HepG2 (cell line): ENCODE data around the gene CEP131. TPM values are rescaled to one million over a fixed set of nuclear protein-coding genes. Genes with fewer than 3 reads are reported as not detected.

Experiments used
- ATAC-seq: fragments of 200-7000 bp; cut with Tn5 transposase; 3 replicates; pipeline ENCODE4 v1.9.1; 2020; ENCODE audit warnings: mild to moderate bottlenecking, moderate library complexity
- BruUV-seq: library from RNA; stranded (reverse); fragments of 400-500 nt; replicated peaks from 2 replicates; lab custom pipeline; 2021; lab: Mats Ljungman, UMichigan
- CTCF ChIA-PET: fragments of 300-600 bp; formaldehyde crosslinking; extraction: SDS; loops from one replicate; lab custom pipeline; 2021; ENCODE audit warnings: low total read pairs, inconsistent platforms, low intra/inter-chr PET ratio; lab: Yijun Ruan, JAX
- POLR2A ChIA-PET: fragments of 350-600 bp; sonication (Branson Sonifier 250); formaldehyde crosslinking; loops from one replicate; lab custom pipeline; 2020; ENCODE audit warnings: antibody characterized with exemption, inconsistent platforms; lab: Yijun Ruan, JAX
- DNase-seq: peaks from one replicate; pipeline ENCODE4 v3.0.0-alpha.2; 2015; ENCODE audit warnings: low spot score
- FAIRE-seq: peaks from 3 replicates; lab custom pipeline; 2011; peaks lifted over from hg19 to GRCh38; lab: Jason Lieb, UNC
- H2AFZ ChIP-seq: one replicate; pipeline ENCODE4 v1.6.1; 2011; ENCODE audit warnings: low read length, inconsistent platforms
- H3K27ac ChIP-seq: fragments of 300-600 bp; 3 replicates; pipeline ENCODE4 v1.8.0; 2011; ENCODE audit warnings: mixed run types, mild to moderate bottlenecking, mixed read lengths, low read length, inconsistent platforms; ENCODE audit not compliant: insufficient read depth; ENCODE audit errors: extremely low read length
- H3K27me3 ChIP-seq, 2 experiments: fragments of 200-600 bp in 1 of 2; 2 replicates in 1 of 2; 3 replicates in 1 of 2; pipeline versions ENCODE4 v1.6.0 to v1.8.0; 2011; ENCODE audit warnings: low read length in 2 of 2, mild to moderate bottlenecking in 2 of 2, moderate library complexity in 2 of 2, inconsistent platforms in 1 of 2; ENCODE audit not compliant: insufficient read depth in 2 of 2, control insufficient read depth in 1 of 2
- H3K36me3 ChIP-seq, 2 experiments: fragments of 200-600 bp in 1 of 2; replicated peaks in 1 of 2; 2 replicates in 1 of 2; 3 replicates in 1 of 2; pipeline versions ENCODE4 v1.5.1 to v1.8.0; 2011; ENCODE audit warnings: low read length in 2 of 2, inconsistent platforms in 1 of 2; ENCODE audit not compliant: insufficient read depth in 2 of 2, control insufficient read depth in 1 of 2
- H3K4me1 ChIP-seq: 2 replicates; pipeline ENCODE4 v1.5.1; 2012; ENCODE audit warnings: low read length, inconsistent platforms; ENCODE audit not compliant: insufficient read depth
- H3K4me2 ChIP-seq: 2 replicates; pipeline ENCODE4 v1.6.0; 2011; ENCODE audit warnings: low read depth, low read length, inconsistent platforms
- H3K4me3 ChIP-seq, 3 experiments: fragments of 200-600 bp in 1 of 3; sonication (generic), shearing (Covaris generic) in 1 of 3; replicated peaks in 1 of 3; 2 replicates each; pipeline ENCODE4 v1.5.1; 2011 to 2016; ENCODE audit warnings: low read length in 3 of 3, inconsistent platforms in 2 of 3, low read depth in 2 of 3, mild to moderate bottlenecking in 2 of 3, control low read depth in 1 of 3, mixed read lengths in 1 of 3; ENCODE audit not compliant: insufficient read depth in 1 of 3
- H3K79me2 ChIP-seq: one replicate; pipeline ENCODE4 v1.6.1; 2011; ENCODE audit warnings: low read length, inconsistent platforms; ENCODE audit not compliant: insufficient read depth
- H3K9ac ChIP-seq: 2 replicates; pipeline ENCODE4 v1.6.0; 2011; ENCODE audit warnings: mild to moderate bottlenecking, low read depth, low read length, inconsistent platforms; ENCODE audit not compliant: insufficient read depth
- H3K9me3 ChIP-seq: 2 replicates; pipeline ENCODE4 v1.5.1; 2012; ENCODE audit warnings: mild to moderate bottlenecking, low read length
- H4K20me1 ChIP-seq: 2 replicates; pipeline ENCODE4 v1.6.0; 2011; ENCODE audit warnings: inconsistent platforms, mild to moderate bottlenecking, low read length, moderate library complexity; ENCODE audit not compliant: insufficient read depth
- FOXJ3 ChIP-seq: sonication (generic); formaldehyde crosslinking; IDR thresholded peaks from 2 replicates; pipeline ENCODE4 v1.4.0; 2020; ENCODE audit warnings: missing genetic modification reagents, mild to moderate bottlenecking, borderline replicate concordance
- MAX ChIP-seq: IDR thresholded peaks from 2 replicates; pipeline ENCODE4 v1.6.1; 2012; ENCODE audit warnings: inconsistent platforms
- NCOA1 ChIP-seq: sonication (generic); formaldehyde crosslinking; IDR thresholded peaks from 2 replicates; pipeline ENCODE4 v1.9.0; 2021; ENCODE audit warnings: missing genetic modification reagents
- SIX4 ChIP-seq: sonication (generic); formaldehyde crosslinking; IDR thresholded peaks from 2 replicates; pipeline ENCODE4 v1.4.0; 2020; ENCODE audit warnings: missing genetic modification reagents
- YY1 ChIP-seq: IDR thresholded peaks from 2 replicates; pipeline ENCODE4 v1.6.1; 2011; ENCODE audit warnings: low read length, low read depth, moderate library complexity, mild to moderate bottlenecking; ENCODE audit not compliant: insufficient read depth, insufficient replicate concordance
- ZFP82 ChIP-seq: sonication (generic); formaldehyde crosslinking; IDR thresholded peaks from 2 replicates; pipeline ENCODE4 v1.5.1; 2020; ENCODE audit warnings: mild to moderate bottlenecking, missing genetic modification reagents, borderline replicate concordance
- ZNF678 ChIP-seq: sonication (generic); formaldehyde crosslinking; IDR thresholded peaks from 2 replicates; pipeline ENCODE4 v1.4.0; 2020; ENCODE audit warnings: mild to moderate bottlenecking, missing genetic modification reagents
- ZNF788 ChIP-seq: sonication (generic); formaldehyde crosslinking; IDR thresholded peaks from 2 replicates; pipeline ENCODE4 v1.5.0; 2020; ENCODE audit warnings: mild to moderate bottlenecking, missing genetic modification reagents, borderline replicate concordance
- ZNF879 ChIP-seq: sonication (generic); formaldehyde crosslinking; IDR thresholded peaks from 2 replicates; pipeline ENCODE4 v1.8.1; 2023; ENCODE audit warnings: missing genetic modification reagents
- WGBS: methylation state at CpG from one replicate; pipeline ENCODE4 v1.1.6; 2017; ENCODE audit warnings: low lambda C conversion rate; 5-methylcytosine and 5-hydroxymethylcytosine counted together
- in situ Hi-C: cut with HindIII; loops from 2 replicates; pipeline ENCODE4 v1.10.0; 2017; ENCODE audit warnings: low pct_unique_long_range_greater_than_20kb; ENCODE audit not compliant: extremely low pct_ligation_motif_present
- intact Hi-C: fragments of 100-400 bp; cut with micrococcal nuclease; formaldehyde crosslinking; loops from one replicate; pipeline ENCODE4 v1.10.0; 2022; ENCODE audit not compliant: unreplicated experiment
- polyA plus RNA-seq, 8 experiments: library from polyadenylated mRNA; depleted of rRNA in 3 of 8; stranded (reverse) in 7 of 8; unstranded in 1 of 8; fragments of >200 nt; fragmentation: Illumina TruSeq in 4 of 8; extraction: Trizol in 4 of 8; gene quantifications; 2 replicates each; pipeline versions ENCODE4 v1.2.1 to v1.2.3, GENCODE V29; 2011 to 2016; ENCODE audit warnings: low read depth in 4 of 8, missing spikeins in 1 of 8, mixed read lengths in 1 of 8; ENCODE audit not compliant: insufficient read depth in 1 of 8
- total RNA-seq, 5 experiments: library from RNA; depleted of rRNA; stranded (reverse); fragments of >200 nt; fragmentation: Illumina TruSeq; extraction: Trizol; gene quantifications; 2 replicates each; pipeline ENCODE4 v1.2.3, GENCODE V29; 2016; ENCODE audit warnings: low read depth in 1 of 5
- TF ChIP-seq, protein P1 (sequence below): sonication (generic); formaldehyde crosslinking; IDR thresholded peaks from 2 replicates; pipeline ENCODE4 v1.8.0; 2022; ENCODE audit warnings: missing genetic modification reagents, mild to moderate bottlenecking, inconsistent platforms, borderline replicate concordance

Gene CEP131
- total and polyA plus RNA-seq, 2 of the 13 experiments (the other 11 are each of a cell fraction or from before 2014, with no cell fraction given), result 5.0 to 16.8 TPM

GRCh38 chr17:81267390-81268067 lies 44.8 kb upstream of the CEP131 start:
- intact Hi-C loops, result no loop called here
- Histone ChIP-seq H3K27ac (no peak overlapping the region), H3K36me3 (peaks cover 35 to 61% of the 10 kb centered on the region in 2 experiments; a peak in 4 of 5 replicates), H3K9me3 (no peaks in the 10 kb centered on the region), H3K4me3 (no peak overlapping the region), H3K4me1 (no peaks in the 10 kb centered on the region), H4K20me1 (no peaks in the 10 kb centered on the region), H2AFZ (no peak overlapping the region), H3K27me3 (no peaks in the 10 kb centered on the region), H3K9ac (no peak overlapping the region), H3K4me2 (no peak overlapping the region), H3K79me2 (no peaks in the 10 kb centered on the region)
- TF ChIP-seq ZFP82 (CRISPR knock-in tag) (no peak), ZNF678 (CRISPR knock-in tag) (no peak), SIX4 (CRISPR knock-in tag) (no peak), NCOA1 (CRISPR knock-in tag) (no peak), ZNF879 (no peak), FOXJ3 (no peak), MAX (no peak), ZNF788 (CRISPR knock-in tag) (no peak), YY1 (no peak)
- TF ChIP-seq, protein P1, sequence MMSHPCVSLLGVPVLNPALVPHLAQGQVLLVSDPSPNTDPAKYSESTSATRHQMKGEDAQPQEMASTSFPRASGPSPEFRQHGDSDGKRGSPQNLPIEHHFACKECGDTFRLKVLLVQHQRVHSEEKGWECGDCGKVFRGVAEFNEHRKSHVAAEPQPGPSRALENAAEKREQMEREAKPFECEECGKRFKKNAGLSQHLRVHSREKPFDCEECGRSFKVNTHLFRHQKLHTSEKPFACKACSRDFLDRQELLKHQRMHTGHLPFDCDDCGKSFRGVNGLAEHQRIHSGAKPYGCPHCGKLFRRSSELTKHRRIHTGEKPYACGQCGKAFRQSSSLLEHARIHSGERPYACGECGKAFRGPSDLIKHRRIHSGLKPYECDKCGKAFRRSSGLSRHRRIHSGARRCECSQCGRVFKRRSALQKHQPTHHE (CRISPR knock-in tag), result no peak
- DNase-seq, result no peak
- POLR2A ChIA-PET, result no interaction called here
- FAIRE-seq, result no peak
- 97% methylated on average over 6 of the region's 6 CpGs for WGBS
- BruUV-seq, result no TSS peak
- in situ Hi-C loops, result no loop called here
- CTCF ChIA-PET, result no interaction called here
- ATAC-seq, result no peak
